GM12872 (cell line): ENCODE measurements around the gene SDR9C7.
A peak's percentile ranks its signal among the peaks of the same experiment; 100 is the strongest.

ENCODE experiments used
- TF ChIP-seq, protein P1 (sequence below): IDR thresholded peaks from 3 replicates; pipeline ENCODE4 v1.5.1; 2011; ENCODE audit warnings: low read depth, mild to moderate bottlenecking, low read length, moderate library complexity; ENCODE audit not compliant: insufficient read depth

SDR9C7 gene

DNA sequence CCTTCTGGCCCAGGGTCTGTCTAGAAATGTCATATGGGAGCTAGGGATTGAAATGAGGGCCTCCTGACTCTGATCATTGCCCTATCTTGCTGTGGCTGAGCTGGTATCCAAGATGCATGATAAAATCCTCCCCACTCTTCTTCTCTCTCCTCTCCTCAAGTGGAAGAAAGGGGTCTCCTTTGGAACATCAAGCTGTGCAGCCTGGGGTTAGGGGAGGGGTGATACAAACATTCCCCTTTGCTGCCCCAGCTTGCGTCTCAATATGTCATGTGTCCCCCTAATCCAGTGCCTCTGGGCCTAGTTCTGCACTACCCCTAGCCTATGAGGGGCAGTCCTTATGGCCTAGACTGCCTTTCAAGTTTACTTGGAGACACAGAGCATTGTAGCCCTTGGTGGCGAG, 14.7 kb upstream of the SDR9C7 start:
- TF ChIP-seq, protein P1, sequence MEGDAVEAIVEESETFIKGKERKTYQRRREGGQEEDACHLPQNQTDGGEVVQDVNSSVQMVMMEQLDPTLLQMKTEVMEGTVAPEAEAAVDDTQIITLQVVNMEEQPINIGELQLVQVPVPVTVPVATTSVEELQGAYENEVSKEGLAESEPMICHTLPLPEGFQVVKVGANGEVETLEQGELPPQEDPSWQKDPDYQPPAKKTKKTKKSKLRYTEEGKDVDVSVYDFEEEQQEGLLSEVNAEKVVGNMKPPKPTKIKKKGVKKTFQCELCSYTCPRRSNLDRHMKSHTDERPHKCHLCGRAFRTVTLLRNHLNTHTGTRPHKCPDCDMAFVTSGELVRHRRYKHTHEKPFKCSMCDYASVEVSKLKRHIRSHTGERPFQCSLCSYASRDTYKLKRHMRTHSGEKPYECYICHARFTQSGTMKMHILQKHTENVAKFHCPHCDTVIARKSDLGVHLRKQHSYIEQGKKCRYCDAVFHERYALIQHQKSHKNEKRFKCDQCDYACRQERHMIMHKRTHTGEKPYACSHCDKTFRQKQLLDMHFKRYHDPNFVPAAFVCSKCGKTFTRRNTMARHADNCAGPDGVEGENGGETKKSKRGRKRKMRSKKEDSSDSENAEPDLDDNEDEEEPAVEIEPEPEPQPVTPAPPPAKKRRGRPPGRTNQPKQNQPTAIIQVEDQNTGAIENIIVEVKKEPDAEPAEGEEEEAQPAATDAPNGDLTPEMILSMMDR, result no peak

DNA sequence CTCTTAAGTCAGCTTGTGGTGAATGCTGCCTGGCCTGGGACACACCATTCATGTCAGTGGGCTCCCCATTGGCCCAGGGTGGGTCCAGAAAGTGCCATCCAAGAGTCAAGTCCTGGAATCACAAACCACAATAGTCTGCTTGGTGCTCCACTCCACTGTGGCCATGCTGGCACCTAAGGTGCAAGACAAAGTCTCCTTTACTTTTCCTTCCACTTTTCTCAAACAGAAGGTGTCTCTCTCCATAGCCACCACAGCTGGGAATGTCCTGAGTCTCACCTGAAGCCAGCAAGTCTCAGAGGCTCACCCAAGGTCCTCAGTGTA, 14.2 kb upstream of the SDR9C7 start:
- TF ChIP-seq, protein P1, result no peak

DNA sequence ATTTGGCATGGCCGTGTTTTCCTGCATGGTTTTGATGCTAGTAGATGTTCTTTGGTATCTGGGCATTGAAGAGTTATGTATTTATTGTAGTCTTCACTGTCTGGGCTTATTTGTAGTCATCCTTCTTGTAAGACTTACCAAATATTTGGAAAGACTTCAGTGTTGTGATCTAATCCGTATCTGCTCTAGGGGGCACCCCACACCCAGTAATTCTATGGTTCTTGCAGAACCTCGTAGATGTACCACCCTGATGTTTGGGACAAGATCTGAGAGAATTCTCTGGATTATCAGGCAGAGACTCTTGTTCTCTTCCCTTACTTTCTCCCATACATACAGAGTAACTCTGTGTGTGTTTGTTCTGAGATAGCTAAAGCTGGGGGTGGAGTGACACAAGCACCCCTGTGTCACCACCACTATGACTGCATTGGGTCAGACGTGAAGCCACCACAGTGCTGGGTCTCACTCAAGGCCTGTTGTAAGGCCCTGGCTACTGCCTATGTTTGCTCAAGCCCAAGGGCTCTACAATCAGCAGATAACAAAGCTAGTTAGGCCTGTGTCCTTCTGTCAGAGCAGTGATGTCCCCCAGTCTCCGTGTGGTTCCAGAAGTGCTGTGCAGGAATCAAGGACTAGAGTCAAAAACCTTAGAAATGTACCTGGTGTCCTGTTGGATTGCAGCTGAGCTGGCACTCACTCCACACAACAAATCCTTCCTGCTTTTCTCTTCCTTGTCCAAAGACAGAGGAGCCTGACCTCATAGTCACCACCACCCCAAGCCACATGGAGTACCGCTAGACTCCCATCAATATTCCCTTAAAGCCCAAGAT, 13.6 kb upstream of the SDR9C7 start:
- TF ChIP-seq, protein P1, result 0 out of 3 replicates have a peak, but pooled peaks have one; percentile 15

DNA sequence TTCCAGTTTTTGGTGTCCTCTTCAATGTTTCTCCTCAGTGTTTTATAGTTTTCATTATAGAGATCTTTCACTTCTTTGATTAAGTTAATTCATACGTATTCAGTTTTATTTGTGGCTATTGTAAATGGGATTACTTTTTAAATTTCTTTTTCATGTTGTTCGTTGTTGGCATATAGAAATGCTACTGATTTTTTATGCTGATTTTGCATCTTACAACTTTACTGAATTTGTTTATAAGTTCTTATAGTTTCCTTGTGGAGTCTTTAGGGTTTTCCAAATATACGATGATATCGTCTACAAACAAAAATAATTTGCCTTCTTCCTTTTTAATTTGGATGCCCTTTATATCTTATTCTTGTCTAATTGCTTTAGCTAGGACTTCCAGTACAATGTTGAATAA, 9.7 kb upstream of the SDR9C7 start:
- TF ChIP-seq, protein P1, result no peak

DNA sequence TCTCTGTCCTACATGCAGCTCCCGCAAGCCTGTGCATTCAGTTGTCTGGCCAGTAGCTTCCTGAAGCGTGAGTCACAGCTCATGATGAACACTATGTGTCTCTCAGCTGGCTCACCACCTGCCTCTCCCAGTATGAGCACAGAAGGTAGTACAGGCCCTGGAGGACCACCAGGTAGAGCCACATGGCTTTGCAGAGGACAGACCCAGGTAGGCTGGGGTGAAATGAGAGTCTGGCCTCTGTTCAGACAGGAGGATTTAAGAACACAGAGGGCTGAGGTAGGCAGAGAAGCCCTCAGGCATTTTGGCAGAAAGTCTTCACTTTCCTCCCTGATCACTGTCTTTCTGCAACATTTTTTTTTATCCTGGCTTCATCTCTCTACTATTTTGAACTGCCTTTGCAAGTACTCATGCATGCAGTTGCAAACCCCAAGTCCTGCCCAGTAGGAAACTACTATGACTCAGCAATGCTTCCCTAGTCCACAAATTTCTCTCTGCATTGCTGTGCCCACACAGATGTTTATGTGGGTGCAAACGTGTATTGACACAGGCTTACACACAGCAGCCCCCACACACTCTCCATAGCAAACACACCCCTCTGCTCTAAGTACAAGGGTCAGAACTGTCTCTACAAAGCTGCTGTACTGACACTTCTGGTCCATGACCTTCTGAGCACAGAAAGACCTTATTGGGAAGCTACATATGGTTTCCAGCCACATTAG, 7.2 kb upstream of the SDR9C7 start:
- TF ChIP-seq, protein P1, result no peak

DNA sequence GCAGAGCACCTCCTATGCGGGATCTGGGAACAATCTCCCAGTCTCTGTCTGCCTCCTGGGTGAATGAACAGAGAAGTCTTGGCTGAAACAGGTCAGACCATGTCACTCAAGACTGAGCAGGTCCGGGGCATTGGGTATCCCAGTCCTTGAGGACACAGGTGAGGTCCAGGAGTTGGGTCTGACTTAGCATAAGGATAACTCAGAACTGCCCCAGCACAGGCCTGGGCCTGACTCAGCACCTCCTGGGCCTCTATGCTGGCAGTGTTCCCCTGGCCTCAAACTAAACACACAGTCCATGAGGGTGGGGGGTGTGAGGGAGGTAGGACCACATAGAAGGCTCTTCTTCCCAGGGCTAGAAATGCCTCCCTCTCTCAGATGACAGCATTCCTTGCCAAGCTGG, 1.5 kb upstream of the SDR9C7 start:
- TF ChIP-seq, protein P1, result no peak

DNA sequence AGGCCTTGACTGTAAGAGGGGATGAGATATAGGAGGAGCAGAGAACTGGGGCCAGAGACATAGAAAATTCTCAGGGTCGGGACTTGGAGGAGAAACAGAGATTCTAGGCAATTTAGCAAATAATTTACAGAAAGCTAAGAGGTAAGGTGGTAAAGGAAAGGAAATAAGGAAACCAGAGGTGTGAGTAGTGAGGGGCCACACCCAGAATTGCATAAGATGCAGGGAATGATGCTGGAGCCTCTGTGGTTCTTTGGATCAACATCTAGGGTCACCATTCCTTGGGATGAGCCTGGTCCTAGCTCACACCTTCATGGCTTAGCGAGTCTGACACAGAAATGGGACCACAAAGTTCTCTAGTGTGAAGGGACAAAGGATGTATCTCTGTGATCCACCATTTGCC, 949 bp upstream of the SDR9C7 start:
- TF ChIP-seq, protein P1, result no peak
